Activated T-cell treated with anti-CD3 and anti-CD28 coated beads, Interleukin-2, amount 50 U/mL, for 24 hours (primary cell): ENCODE measurements around the gene CXCL9.
"Not testable (repeated sequence)": the region's sequence is repeated elsewhere in the genome, so short reads cannot be mapped to it uniquely, and the experiment has no call there.

ENCODE experiments used
- DNase-seq: peaks from one replicate; pipeline ENCODE4 v3.0.0-alpha.2; 2020
- H3K27ac Mint-ChIP-seq: 2 replicates; pipeline ENCODE4 v1.8.0; 2020; ENCODE audit warnings: mild to moderate bottlenecking, mixed read lengths
- H3K27me3 Mint-ChIP-seq: 2 replicates; pipeline ENCODE4 v1.8.0; 2020; ENCODE audit warnings: mixed read lengths
- H3K36me3 Mint-ChIP-seq: 2 replicates; pipeline ENCODE4 v1.8.0; 2020; ENCODE audit warnings: low read depth, mixed read lengths
- H3K4me1 Mint-ChIP-seq: 2 replicates; pipeline ENCODE4 v1.8.0; 2020; ENCODE audit warnings: low read depth, mixed read lengths
- H3K4me3 Mint-ChIP-seq: 2 replicates; pipeline ENCODE4 v1.8.0; 2020; ENCODE audit warnings: mild to moderate bottlenecking, moderate library complexity, mixed read lengths
- H3K9me3 Mint-ChIP-seq: 2 replicates; pipeline ENCODE4 v1.8.0; 2020; ENCODE audit warnings: mixed read lengths

CXCL9 gene

DNA sequence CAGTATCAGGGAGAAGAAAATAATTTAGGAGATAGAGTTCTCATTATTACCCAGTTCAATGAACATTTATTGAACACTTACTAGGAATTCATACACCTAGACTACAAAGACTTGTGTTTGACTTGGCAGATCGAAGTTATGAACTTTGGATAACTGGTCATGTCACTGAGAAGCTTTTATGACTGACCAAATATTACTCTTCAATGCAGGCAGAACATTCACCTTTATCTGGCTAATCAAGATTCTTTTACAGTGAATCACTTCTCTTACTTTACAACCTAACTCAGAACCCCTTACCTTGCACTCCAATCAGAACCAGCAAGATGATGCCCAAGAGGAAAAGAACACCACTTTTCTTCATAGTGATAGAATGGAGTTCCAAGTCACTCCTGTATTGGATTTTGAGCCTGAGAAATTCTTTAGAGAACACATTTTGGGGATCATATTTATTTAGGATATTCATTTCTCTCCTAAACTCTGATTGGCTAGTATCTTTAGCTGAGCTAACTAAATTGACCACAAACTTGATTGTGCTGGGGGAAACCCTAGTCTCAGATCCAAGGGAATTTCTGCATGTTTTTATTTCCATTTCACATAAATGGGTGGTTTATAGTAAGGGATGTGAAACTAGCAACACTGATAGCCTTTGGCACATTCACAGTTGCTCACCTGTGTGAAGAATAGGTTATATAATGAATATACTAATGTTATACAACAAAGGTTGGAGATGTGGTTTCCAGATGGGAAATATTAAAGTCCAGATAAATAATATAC lies at the start of gene CXCL9:
CXCL9 (minus strand) TSS at position 421 of the 774 bp plus-strand sequence; CDS start at position 361, 60 bp downstream.
- no peak within 1 kb of the TSS for H3K27ac Mint-ChIP-seq
- H3K36me3 Mint-ChIP-seq, result no peaks in the 10 kb centered on the region
- no peaks in the 10 kb centered on the region for H3K9me3 Mint-ChIP-seq
- DNase-seq, result no peak
- H3K27me3 Mint-ChIP-seq, result peaks cover 22% of the 10 kb centered on the region
- H3K4me1 Mint-ChIP-seq, result peaks cover 6% of the 10 kb centered on the region
- H3K4me3 Mint-ChIP-seq, result no peak within 1 kb of the TSS

- DNase-seq, result no peak
- Mint-ChIP-seq H3K27me3 (peaks cover 26% of the 10 kb centered on the region), H3K27ac (peak overlapping the region; percentile 8), H3K4me1 (peaks cover 53% of the 10 kb centered on the region), H3K4me3 (no peak overlapping the region), H3K9me3 (no peaks in the 10 kb centered on the region), H3K36me3 (no peaks in the 10 kb centered on the region)
Measured at GRCh38 chr4:76055421-76055820, 48.1 kb upstream of the CXCL9 start.

DNA sequence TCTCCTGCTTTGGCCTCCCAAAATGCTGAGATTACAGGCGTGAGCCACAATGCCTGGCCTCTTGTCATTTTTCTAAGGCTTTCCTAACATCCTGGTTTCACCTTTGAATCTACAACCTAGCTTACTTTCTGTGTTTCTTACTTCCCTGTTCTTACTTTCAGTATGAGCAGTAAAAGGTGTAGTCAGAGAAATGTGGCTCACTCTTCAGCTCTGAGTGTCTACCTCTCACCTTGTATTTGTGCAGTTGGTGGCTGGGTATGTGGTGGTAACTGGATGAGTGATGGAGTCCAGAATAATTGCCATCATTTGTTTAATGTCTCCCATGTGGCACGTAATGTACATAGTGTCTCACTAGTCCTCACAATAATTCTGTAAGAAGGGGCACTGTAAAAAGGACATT lies 47.7 kb upstream of the CXCL9 start:
- no peak for DNase-seq
- Mint-ChIP-seq H3K36me3 (no peaks in the 10 kb centered on the region), H3K9me3 (no peaks in the 10 kb centered on the region), H3K4me3 (no peak overlapping the region), H3K27me3 (peaks cover 24% of the 10 kb centered on the region), H3K4me1 (peaks cover 49% of the 10 kb centered on the region), H3K27ac (peak overlapping the region; percentile 8)

- Mint-ChIP-seq H3K4me1 (peaks cover 36% of the 10 kb centered on the region), H3K27ac (no peak overlapping the region), H3K36me3 (no peaks in the 10 kb centered on the region), H3K9me3 (no peaks in the 10 kb centered on the region), H3K27me3 (peaks cover 28% of the 10 kb centered on the region), H3K4me3 (no peak overlapping the region)
- DNase-seq, result no peak
Measured at GRCh38 chr4:76053730-76054129, 46.4 kb upstream of the CXCL9 start.

- H3K27ac Mint-ChIP-seq, result not testable (repeated sequence)
Measured at GRCh38 chr4:76050560-76051050, 43.3 kb upstream of the CXCL9 start.

GRCh38 chr4:76049860-76050416 lies 42.6 kb upstream of the CXCL9 start:
- H3K9me3 Mint-ChIP-seq, result not testable (repeated sequence)

More at GRCh38 chr4:76050560-76051050, 43.3 kb upstream of the CXCL9 start:
- H3K4me3 Mint-ChIP-seq, DNase-seq, H3K36me3 Mint-ChIP-seq, H3K9me3 Mint-ChIP-seq: not testable (repeated sequence)
- peaks cover 10% of the 10 kb centered on the region for H3K4me1 Mint-ChIP-seq
- H3K27me3 Mint-ChIP-seq, result peaks cover 21% of the 10 kb centered on the region

GRCh38 chr4:76044686-76045085 lies 37.4 kb upstream of the CXCL9 start:
- H3K36me3 Mint-ChIP-seq, H3K4me3 Mint-ChIP-seq, H3K27ac Mint-ChIP-seq, H3K9me3 Mint-ChIP-seq, DNase-seq: not testable (repeated sequence)
- H3K4me1 Mint-ChIP-seq, result peaks cover 14% of the 10 kb centered on the region
- peaks cover 13% of the 10 kb centered on the region for H3K27me3 Mint-ChIP-seq

More at GRCh38 chr4:76049860-76050416, 42.6 kb upstream of the CXCL9 start:
- H3K4me3 Mint-ChIP-seq, H3K27ac Mint-ChIP-seq, H3K36me3 Mint-ChIP-seq, DNase-seq, H3K4me1 Mint-ChIP-seq: not testable (repeated sequence)
- H3K27me3 Mint-ChIP-seq, result peaks cover 15% of the 10 kb centered on the region

DNA sequence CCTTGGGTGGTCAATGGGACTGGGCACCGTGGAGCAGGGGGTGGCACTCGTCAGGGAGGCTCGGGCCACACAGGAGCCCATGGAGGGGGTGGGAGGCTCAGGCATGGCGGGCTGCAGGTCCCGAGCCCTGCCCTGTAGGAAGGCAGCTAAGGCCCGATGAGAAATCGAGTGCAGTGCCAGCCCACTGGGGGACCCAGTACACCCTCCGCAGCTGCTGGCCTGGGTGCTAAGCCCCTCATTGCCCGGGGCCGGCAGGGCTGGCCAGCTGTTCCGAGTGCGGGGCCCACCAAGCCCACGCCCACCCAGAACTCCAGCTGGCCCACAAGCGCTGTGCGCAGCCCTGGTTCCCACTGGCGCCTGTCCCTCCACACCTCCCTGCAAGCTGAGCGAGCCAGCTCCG lies 36.0 kb upstream of the CXCL9 start:
- H3K4me1 Mint-ChIP-seq, result peaks cover 14% of the 10 kb centered on the region
- not testable (repeated sequence) for H3K27me3 Mint-ChIP-seq, H3K27ac Mint-ChIP-seq, H3K9me3 Mint-ChIP-seq, H3K4me3 Mint-ChIP-seq, DNase-seq, H3K36me3 Mint-ChIP-seq

- Mint-ChIP-seq H3K4me1 (peaks cover 14% of the 10 kb centered on the region), H3K27ac (peak overlapping the region; percentile 83), H3K4me3 (peak overlapping the region; percentile 33)
- not testable (repeated sequence) for H3K36me3 Mint-ChIP-seq, H3K27me3 Mint-ChIP-seq, DNase-seq, H3K9me3 Mint-ChIP-seq
Measured at GRCh38 chr4:76042241-76042998, 35.1 kb upstream of the CXCL9 start.

GRCh38 chr4:76036855-76037254 lies 29.5 kb upstream of the CXCL9 start:
- no peaks in the 10 kb centered on the region for H3K9me3 Mint-ChIP-seq
- H3K27me3 Mint-ChIP-seq, result peaks cover 3% of the 10 kb centered on the region
- H3K27ac Mint-ChIP-seq, result no peak overlapping the region

DNA sequence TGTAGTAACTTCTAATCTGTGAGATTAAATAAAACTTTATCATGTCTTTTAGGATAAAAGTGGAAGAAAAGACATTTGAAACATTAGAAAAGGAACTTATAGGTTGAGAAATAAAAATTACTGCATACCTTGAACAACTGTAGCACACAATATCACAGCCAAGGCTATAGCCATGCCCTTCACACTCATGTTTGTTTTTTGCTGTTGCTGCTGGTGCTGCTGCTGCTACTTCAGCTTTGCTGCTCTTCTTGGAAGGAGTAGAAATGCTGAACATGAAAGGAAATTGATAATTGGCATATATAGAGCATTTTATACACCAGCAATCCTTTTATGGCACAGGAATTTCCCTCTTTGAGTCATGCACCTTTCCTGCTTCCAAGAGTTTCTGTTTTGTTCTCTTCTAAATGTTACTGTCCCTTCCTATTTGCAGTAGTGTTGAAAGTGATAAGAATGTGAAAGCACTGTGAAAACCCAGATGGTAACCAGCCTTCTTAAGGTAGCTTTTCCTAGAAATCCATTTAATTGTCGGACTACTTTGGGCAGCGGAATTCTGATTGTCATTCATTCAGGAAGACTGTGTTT lies 28.6 kb upstream of the CXCL9 start, which contains the start of gene CXCL11:
CXCL11 (minus strand) TSS at position 272 of the 582 bp plus-strand sequence; CDS start at position 189, 83 bp downstream.
- Mint-ChIP-seq H3K27ac (no peak within 1 kb of the TSS), H3K4me3 (no peak within 1 kb of the TSS), H3K27me3 (peaks cover 3% of the 10 kb centered on the region), H3K9me3 (no peaks in the 10 kb centered on the region), H3K36me3 (no peaks in the 10 kb centered on the region), H3K4me1 (peaks cover 3% of the 10 kb centered on the region)
- DNase-seq, result no peak

More at GRCh38 chr4:76036855-76037254, 29.5 kb upstream of the CXCL9 start:
- Mint-ChIP-seq H3K36me3 (no peaks in the 10 kb centered on the region), H3K4me1 (peaks cover 6% of the 10 kb centered on the region), H3K4me3 (no peak overlapping the region)
- no peak for DNase-seq

DNA sequence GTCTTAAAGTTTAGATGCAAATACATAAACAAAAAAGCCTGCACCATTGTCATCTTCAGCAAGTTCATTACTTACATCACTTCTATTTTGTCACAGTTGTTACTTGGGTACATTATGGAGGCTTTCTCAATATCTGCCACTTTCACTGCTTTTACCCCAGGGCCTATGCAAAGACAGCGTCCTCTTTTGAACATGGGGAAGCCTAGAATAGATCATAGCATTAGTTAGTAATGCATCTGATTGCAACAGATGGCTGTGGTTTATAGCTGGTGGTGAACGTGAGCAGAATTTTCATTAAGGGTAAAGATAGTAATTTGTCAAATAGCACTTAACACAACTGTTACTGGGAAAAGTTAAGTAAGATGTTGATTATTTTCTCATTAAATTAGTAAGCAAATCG lies 27.8 kb upstream of the CXCL9 start:
- Mint-ChIP-seq H3K27ac (no peak overlapping the region), H3K4me3 (no peak overlapping the region), H3K36me3 (no peaks in the 10 kb centered on the region), H3K4me1 (peaks cover 3% of the 10 kb centered on the region), H3K27me3 (peaks cover 3% of the 10 kb centered on the region), H3K9me3 (no peaks in the 10 kb centered on the region)
- no peak for DNase-seq

DNA sequence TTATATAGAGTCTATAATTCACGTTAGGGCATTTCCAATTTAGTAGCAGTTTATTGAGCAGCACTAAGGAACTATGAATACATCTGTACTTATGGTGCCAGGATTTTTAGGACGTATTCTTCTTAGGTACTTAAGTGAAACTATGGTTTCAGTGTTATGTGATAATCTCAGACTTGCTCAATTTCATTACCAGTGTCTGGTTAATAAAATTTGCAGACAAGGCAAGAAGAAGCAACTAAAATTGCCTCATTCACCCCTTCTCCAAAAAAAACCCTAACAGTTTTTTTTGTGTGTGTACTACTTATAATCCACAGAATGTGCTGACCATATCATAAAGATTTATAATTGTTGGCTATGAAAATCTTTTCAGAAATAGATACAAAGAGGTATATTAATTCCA lies 22.0 kb upstream of the CXCL9 start:
- DNase-seq, result no peak
- Mint-ChIP-seq H3K27ac (no peak overlapping the region), H3K27me3 (peaks cover 3% of the 10 kb centered on the region), H3K36me3 (no peaks in the 10 kb centered on the region), H3K9me3 (no peaks in the 10 kb centered on the region), H3K4me3 (no peak overlapping the region), H3K4me1 (peaks cover 22% of the 10 kb centered on the region)

- Mint-ChIP-seq H3K27ac (no peak overlapping the region), H3K36me3 (no peaks in the 10 kb centered on the region), H3K27me3 (no peaks in the 10 kb centered on the region), H3K9me3 (no peaks in the 10 kb centered on the region), H3K4me1 (peaks cover 31% of the 10 kb centered on the region), H3K4me3 (peak overlapping the region; percentile 6)
- no peak for DNase-seq
Measured at GRCh38 chr4:76028350-76028765, 21.0 kb upstream of the CXCL9 start.
